SHP77 treated with DMSO at 0.1 percent for 48 hours (cell line): Measurements from ENCODE around the gene PGLYRP1.

Experiments
- DNase-seq: peaks from one replicate; lab custom pipeline; 2025; lab: John Stamatoyannopoulos, UW

The PGLYRP1 gene, protein sequence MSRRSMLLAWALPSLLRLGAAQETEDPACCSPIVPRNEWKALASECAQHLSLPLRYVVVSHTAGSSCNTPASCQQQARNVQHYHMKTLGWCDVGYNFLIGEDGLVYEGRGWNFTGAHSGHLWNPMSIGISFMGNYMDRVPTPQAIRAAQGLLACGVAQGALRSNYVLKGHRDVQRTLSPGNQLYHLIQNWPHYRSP

DNA sequence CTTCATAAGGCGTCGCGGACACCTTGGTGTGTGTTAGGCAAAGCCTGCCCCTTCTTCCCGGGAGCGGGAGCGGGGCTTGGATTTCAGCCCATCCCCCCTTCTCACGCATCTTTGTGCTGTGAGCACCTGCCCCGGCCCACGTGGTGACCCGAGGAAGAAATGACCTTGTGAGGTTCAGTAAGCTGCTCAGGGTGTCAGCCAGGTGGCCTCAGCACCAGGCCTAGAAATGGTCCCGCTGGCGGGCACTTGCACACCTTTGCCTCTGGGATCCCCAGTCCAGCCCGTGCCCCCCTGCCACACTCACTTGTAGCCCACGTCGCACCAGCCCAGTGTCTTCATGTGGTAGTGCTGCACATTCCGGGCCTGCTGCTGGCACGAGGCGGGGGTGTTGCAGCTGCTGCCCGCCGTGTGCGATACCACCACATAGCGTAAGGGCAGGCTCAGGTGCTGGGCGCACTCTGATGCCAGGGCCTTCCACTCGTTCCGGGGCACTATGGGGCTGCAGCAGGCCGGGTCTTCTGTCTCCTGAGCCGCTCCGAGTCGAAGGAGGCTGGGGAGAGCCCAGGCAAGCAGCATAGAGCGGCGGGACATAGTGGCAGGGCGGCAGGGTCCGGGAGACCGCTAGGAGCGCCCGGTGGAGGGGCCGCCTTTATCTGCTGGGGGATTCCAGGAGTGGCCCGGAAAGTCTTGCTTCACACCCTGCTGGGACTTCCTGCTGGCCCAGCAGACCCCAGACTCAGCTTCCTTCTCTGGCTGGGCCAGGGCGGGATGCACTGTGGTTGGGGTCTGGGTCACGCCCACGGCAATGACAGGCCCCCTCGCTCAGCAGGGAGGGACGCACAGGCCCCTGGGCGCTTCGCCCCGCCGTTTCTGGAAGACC lies at the start of gene PGLYRP1:
PGLYRP1 (minus strand) TSS at position 623 of the 880 bp plus-strand sequence; CDS start at position 591, 32 bp downstream.
- no peak for DNase-seq

DNA sequence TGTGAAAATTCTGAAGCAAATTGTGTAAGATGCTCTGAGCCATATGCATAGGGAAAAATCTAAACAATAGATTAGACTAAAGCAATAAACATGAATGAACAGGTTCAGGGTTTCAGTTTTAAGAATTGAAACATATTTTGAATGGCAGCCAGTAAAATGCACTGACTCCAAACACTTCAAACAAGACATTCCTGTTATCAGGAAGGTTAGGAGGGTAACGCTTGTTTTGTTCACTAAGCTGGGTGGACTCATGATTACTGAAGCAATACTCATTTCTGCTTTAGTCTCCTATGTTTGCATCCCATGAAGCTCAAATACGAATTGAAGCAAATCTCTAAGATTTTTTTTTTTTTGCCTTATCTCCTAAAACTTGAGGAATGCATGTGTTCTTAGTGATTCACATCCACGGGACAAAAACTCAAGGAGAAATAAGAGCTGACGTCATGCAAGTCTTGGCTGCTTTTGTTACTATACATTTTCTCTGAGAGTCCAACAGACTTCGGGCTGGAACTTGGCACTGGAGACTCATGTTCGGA lies 47.0 kb upstream of the PGLYRP1 start:
- no peak for DNase-seq

DNA sequence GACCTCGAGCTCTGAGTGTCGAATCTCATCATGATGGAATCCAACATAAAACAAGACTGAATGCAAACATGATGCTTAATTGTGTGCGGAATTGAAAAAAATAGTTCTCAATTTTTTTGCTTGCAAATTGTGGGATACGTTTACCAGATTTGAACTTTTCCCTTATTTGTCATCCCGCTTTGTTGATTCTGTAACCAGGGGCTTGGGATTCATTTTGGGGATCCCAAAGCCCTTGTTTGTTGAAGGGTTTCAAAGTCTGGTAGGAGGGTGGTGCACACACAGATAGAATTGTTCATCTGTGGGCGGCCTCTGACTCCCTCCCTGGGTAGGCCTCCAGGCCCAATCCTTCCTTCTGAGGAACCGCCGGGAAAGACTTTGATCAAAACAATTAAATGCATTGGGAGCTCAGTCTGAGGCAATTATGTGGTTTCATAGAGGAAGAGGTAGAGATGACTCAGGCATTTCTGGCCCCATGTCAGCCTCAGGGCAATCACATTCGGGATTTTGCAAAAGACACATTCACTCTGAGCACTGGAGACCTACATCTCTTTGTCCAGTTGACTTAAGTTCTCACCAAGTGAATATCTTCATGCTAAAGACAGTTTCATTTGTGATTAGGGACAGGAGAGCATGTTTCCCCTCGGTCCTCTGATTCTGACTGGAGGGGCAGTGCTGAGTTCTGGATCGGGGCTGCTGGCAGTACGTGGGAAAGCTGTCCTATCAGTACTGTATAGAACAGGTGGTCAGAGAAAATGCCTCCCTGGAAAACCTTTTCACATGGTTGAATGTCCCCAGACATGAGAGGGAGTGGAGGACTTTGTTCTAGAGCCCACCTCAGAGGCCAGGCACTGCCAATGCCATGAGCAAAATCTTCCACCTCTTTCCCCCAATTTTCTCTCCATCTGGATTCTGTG lies 45.7 kb upstream of the PGLYRP1 start:
- no peak for DNase-seq

DNA sequence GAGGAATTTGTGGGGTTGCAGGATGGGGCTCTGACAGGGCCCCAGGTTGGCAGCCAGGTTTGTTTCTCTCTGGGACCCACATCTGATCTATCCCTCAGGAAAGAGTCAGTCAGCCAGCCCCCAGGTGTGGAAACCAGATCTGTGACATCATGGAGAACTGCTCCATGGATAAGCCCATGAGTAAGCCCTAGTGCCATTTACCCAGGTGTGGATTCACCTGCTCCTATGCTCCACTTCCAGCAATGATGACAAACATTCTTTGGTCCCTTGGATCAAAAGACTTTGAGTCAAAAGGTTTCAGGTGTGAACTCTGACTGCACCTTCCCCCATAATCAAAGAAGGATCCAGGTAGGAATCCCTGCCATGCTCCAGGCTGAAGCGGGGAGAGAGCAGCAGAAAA lies 44.8 kb upstream of the PGLYRP1 start:
- DNase-seq, result no peak

DNA sequence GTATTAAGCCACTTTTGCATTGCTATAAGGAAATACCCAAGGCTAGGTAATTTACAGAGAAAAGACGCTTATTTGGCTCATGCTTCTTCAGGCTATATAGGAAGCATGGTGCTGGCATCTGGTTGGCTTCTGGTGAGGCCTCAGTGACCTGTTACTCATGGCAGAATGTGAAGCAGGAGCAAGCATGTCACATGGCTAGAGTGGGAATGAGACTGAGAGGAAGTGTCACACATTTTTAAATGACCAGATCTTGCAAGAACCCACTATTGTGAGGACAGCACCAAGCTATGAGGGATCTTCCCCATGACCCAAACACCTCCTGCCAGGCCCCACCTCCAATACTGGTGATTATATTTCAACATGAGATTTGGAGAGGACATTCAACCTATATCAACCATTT lies 43.6 kb upstream of the PGLYRP1 start:
- no peak for DNase-seq

DNA sequence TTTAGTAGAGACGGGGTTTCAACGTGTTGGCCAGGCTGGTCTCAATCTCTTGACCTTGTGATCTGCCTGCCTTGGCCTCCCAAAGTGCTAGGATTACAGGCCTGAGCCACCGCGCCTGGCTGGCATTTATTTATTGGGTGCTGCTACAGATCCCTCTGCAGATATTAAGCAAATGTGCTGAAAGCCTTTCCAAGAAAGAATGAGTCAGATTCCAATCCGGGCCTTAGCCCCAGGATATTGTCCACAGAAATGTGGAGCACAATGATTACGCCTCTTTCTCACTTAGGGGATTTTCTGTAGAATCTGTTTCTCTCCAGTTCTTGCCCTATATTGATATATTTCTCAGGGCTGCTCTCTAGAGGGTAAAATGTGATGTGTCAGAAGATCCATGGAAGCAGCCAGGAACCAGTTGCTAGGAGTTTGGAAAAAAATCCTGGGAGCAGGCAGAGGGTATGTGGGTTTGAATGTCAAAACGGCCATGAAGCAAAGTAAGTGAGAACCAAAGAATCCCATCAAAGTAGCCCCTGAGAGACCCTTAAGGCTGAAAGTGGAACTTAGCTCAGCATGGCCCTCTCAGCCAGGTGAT lies 42.7 kb upstream of the PGLYRP1 start:
- DNase-seq, result no peak

DNA sequence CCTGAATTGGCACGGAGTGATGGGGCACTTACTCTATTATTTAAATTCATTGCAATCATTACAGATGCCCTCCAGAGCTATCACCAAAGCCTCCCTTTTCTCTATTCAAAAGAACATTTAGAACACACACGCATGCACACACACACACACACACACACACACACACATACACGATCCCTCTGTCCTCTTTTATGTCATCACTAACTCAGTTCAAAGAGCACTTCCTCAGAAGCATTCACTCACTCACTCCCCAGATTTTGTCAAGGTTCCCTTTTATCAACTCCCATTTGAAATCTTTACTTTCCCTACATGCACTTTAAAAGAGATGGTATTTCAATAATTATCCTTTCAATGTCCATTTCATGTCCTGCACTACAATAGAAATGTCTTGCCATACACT lies 40.3 kb upstream of the PGLYRP1 start:
- DNase-seq, result no peak

DNA sequence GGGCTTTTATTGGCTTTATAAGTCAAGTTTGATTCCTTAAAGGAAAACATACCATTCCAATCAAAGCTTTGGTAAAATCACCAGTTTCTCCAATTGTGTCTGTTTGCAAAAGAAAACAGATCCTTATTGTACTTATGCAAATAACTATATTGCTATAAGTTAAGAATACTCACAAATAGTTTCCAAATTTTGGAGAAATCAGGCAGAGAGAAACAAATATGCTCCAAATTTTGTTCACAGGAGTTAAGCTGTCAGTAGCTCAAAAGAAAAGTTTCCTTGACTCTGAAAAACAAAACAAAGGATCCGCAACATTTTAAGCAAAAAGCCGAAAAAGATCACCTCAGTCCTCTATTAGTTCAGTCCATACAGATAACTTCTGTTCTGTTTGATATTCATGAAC lies 37.2 kb upstream of the PGLYRP1 start:
- no peak for DNase-seq

DNA sequence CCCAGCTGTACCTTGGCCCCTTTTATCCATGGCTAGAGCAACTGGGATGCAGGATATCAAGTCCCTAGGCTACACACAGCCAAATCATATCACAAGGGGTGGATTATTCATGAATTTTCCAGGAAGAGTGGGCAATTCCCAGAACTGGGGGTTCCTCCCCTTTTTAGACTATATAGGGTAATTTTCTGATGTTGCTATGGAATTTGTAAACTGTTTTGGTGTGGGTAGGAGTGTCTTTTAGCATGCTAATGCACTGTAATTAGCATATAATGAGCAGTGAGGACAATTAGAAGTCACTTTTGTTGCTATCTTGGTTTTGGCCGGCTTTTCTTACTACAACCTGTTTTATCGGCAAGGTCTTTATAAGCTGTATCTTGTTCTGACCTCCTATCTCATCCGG lies 35.9 kb upstream of the PGLYRP1 start:
- DNase-seq, result no peak

DNA sequence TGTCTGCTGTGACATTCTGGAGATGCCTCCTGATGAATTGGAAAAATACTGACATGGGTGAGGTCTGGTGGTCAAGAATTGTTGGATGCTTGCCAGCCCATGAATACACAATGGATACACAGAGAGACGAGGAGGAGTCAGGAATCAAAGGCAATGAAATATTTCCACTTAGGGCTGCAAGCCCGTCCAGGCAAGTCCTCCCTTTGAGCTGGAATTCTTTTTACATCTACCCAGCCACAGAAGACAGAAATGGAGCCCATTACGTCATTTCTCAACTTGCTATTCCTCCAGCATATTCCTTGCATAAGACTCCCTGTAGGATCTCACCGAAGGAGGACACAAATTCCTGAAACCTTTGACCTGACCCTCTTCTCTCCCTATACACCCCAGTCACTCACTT lies 33.7 kb upstream of the PGLYRP1 start:
- DNase-seq, result no peak

DNA sequence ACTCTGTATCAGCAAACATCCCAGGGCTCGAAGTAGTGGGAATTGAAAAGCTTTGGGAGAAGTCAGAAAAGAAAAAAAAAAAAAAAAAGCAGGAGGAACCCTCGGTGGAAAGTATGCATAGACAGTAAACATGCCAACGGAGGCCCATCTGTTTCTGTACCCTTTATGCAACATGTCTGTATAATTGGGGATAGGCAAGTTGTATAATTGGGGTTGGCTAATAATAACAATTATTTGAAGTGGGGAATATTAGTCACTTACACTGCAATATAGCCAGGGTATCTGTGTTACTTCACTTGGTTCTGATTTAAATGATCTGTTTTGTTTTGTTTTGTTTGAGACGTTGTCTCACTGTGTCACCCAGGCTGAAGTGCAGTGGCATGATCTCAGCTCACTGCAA lies 30.0 kb upstream of the PGLYRP1 start:
- no peak for DNase-seq

DNA sequence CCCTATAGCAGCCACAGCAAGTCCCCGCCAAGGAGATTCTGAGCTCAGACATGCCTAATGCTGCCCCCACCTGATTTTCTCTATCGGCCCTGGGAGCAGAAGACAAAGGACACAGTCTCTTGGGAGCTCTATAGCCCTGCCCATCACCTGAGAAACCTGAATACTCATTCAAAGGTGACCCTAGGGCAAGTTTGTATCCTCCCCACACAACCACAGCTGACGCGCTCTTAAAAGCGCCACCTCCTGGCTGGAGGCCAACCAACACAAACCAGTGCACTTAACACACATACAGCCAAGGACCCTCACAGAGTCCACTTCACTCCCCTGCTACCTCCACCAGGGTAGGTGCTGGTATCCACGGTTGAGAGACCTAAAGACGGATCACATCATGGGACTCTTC lies 26.7 kb upstream of the PGLYRP1 start:
- no peak for DNase-seq

DNA sequence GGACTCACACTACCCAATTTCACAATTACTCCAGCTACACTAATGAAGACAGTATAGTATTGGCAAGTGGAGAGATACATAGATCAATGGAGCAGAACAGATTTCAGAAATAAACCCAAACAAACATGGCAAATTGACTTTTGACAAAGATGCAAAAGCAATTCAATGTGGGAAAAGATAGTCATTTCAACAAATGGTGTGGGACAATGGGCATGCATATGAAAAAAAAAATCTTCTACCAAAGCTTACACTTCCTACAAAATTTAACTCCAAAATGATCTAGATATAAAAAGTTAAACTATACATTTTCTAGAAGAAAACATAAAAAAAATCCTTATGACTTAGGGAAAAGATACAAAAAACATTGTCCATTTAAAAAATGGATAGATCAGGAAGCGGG lies 20.7 kb upstream of the PGLYRP1 start:
- no peak for DNase-seq

DNA sequence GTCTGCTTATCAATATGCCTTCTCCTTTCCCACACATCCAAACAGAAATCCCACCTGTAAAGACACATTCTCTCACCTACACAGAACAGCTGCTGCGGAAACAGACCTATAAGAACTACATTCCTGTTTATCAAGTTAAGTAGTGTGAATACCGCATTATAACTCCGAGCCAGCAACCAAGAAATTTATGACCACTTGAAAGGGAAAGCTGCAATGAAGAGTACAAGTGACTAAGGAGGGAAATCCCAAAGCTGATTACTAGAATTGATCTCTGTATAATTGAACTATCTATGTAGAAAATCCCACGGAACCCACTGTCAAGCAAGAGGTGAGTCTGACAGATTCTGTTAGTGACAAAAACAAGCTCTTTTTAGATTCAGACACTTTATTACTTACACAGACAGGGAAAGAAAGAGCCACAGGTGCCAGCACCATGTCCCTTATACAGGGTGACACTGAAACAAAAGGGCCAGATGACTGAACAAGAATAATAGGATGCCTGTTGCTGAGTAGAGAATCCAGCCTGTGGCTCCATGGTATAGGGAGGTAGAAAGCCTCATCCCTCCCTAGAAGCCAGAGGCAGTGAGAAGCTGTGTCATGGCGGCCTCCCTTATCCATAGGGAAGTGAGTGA lies 19.5 kb upstream of the PGLYRP1 start:
- no peak for DNase-seq

DNA sequence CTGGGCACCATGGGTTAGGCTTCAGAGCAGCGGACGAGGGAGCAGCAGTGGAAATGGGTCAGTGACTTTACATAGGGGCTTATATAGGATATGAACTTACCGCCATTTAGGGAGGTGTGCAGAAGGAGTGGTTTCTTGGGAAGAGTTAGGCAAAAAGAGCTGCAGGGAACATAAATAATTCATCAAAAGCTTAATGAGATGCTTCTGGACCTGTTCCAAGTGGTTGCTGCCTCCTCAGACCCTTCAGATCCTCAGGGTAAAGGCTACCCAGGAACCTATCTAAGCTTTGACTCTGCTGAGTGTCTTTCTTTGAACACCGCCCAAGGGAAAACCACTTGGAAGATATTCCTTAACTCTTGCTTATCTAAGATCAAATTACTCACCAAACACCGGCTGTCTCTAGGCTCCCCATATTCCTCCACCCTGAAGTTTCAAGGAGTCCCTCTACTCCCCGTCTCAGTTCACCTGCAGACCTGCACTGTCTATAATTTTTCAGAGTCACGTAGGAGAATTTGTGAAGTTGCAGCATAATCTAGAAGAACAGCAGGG lies 18.2 kb upstream of the PGLYRP1 start, which contains the start of gene IGFL4:
IGFL4 (minus strand) TSS at position 51 of the 549 bp plus-strand sequence; CDS start at position 11, 40 bp downstream.
- DNase-seq, result no peak

DNA sequence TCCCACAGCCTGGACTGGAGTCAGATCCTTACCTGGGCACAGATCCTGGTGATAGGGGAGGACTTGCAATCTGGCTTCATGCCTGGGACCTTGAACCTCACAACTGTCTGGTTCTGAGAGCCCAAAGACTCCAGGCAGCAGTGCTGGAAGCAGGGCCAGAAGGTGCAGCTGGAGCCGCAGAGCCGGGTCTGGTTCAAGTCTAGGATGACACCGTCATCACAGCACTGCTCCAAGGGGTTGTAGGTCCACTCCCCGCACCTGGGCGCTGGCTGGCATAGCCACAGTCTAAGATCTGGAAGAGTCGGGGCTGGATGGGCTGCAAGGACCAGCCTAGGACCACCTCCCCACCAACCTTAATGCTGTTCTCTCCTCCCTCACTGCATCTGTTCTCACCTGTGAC lies 17.3 kb upstream of the PGLYRP1 start:
- DNase-seq, result no peak

DNA sequence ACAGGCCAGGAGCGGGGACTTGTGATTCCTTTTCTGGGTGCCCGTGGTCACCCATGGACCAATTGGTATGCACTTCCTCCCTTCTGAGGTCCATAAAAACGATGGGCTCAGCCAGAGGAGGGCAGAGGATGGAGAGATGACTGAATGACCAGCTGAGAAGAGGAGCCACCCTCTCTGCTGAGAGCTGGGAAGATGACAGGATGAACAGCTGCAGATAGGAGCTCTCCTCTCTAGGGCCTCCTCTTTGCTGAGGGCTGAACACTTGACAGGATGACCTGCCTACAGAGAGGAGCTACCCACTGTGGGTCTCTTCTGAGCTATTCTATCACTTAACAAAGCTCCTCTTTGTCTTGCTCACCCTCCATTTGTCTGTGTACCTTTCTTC lies 13.9 kb upstream of the PGLYRP1 start:
- no peak for DNase-seq

DNA sequence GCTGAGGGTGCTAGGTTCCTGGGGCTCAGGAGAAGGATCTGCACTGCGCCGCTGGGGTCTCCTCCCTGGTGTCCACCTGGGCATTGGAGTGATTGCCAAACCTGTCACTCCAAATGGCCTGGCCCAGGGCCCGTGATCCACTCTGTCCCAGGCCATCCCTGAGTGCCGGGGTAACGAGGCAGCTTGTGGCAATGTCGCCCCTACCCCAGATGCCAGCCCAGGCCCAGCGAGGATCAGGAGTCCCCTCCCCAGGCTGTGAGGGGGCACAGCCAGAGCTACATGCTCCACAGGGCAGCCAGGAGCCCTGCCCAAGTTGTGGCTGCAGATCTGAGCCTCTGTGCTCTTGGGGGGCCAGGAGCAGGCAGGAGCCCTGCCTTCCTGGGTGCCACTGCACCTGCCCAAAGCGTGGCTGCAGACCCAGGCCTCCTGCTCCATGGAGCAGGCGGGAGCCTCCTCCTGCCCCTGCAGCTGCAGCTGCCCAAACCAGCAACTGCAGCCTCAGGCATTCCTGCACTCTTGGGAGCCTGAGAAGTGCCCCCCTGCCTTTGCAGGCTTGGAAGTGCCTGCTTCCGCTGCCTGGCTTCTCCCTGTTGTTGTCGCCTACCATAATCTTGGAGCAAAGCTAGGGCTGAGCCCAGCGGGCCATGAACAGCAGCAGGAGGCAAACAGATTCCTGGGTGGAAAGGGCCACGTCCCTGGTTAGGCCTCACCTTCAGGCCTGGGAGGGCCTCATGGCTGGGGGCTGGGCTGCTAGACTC lies 13.3 kb upstream of the PGLYRP1 start:
- DNase-seq, result no peak

DNA sequence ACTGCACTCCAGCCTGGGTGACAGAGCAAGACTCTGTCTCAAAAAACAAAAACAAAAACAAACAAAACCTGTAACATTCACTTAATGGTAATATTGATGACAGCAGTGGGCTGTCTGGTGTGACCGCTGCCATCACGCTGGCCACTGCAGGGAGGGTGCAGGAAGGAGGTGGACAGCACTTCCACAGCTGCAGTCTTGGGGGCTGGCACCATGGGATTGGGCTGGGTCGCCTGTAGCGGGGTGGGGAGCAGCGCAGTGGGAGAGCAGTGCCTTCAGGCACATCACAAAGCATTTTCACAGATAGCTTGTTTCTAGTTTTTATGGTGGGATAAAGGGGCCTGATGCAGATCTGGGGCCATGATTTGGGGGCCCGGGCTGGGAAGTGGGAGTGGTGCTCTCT lies 12.7 kb upstream of the PGLYRP1 start:
- no peak for DNase-seq

DNA sequence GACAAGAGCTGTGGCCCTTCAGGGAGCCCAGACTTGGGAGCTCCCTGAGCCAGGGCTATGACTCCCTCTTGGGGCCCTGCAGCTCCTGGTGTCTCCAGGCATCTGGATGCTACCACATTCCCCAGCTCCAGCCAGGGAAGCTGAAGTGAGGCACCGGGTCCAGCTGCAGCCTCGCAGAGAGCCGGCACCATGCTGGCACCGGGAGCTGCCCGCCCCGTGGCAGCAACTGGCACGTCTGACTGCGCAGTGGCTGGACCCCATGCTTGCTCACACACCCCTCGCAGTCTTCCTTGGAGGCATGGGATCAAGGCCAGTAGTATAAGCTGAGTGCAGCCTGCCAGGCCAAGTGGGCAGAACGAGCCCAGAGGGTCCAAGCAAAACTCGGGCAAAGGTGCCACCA lies 10.5 kb upstream of the PGLYRP1 start:
- no peak for DNase-seq
